KMS-11 (cell line): ENCODE results near the gene RPGRIP1L.

ENCODE experiments used
- H2AFZ ChIP-seq: fragments of 200-600 bp; sonication (generic); 2 replicates; pipeline ENCODE4 v1.6.1; 2016; ENCODE audit warnings: antibody characterized with exemption, mixed run types, low read depth
- H3K27ac ChIP-seq: fragments of 200-600 bp; sonication (generic); 2 replicates; pipeline ENCODE4 v1.6.1; 2016; ENCODE audit warnings: mild to moderate bottlenecking, mixed run types
- H3K27me3 ChIP-seq: fragments of 200-600 bp; sonication (generic); 2 replicates; pipeline ENCODE4 v1.6.1; 2017; ENCODE audit warnings: mild to moderate bottlenecking, low read depth, mixed run types, moderate library complexity; ENCODE audit not compliant: insufficient read depth
- H3K36me3 ChIP-seq: fragments of 200-600 bp; sonication (generic); 2 replicates; pipeline ENCODE4 v1.6.1; 2017; ENCODE audit warnings: mild to moderate bottlenecking, mixed run types; ENCODE audit not compliant: insufficient read depth
- H3K4me1 ChIP-seq: fragments of 200-600 bp; sonication (generic); 2 replicates; pipeline ENCODE4 v1.6.1; 2016; ENCODE audit warnings: mild to moderate bottlenecking, low read depth, mixed run types; ENCODE audit not compliant: poor library complexity, severe bottlenecking
- H3K4me2 ChIP-seq: fragments of 200-600 bp; sonication (generic); 2 replicates; pipeline ENCODE4 v1.7.0; 2016; ENCODE audit warnings: mild to moderate bottlenecking, mixed run types
- H3K4me3 ChIP-seq: fragments of 200-600 bp; sonication (generic); IDR thresholded peaks from 2 replicates; pipeline ENCODE4 v1.6.1; 2017; ENCODE audit warnings: low read depth, low read length, mixed read lengths; ENCODE audit not compliant: insufficient read depth
- H3K79me2 ChIP-seq: fragments of 200-600 bp; sonication (generic); 2 replicates; pipeline ENCODE4 v1.6.1; 2016; ENCODE audit warnings: low read depth, mixed run types; ENCODE audit not compliant: insufficient read depth
- H3K9ac ChIP-seq: fragments of 200-600 bp; sonication (generic); 2 replicates; pipeline ENCODE4 v1.6.1; 2016; ENCODE audit warnings: mild to moderate bottlenecking, mixed run types
- H4K20me1 ChIP-seq: fragments of 200-600 bp; sonication (generic); 2 replicates; pipeline ENCODE4 v1.6.1; 2016; ENCODE audit warnings: mild to moderate bottlenecking, mixed run types; ENCODE audit not compliant: insufficient read depth
- CTCF ChIP-seq: fragments of 200-600 bp; sonication (generic); conservative IDR thresholded peaks from 2 replicates; pipeline ENCODE4 v1.6.1; 2017; ENCODE audit warnings: low read depth, mild to moderate bottlenecking, antibody characterized with exemption, low read length, moderate library complexity, mixed read lengths

The RPGRIP1L gene

GRCh38 chr16:53681354-53681753 is 22.3 kb downstream of the RPGRIP1L start:
- Histone ChIP-seq H3K4me3 (no peak overlapping the region), H3K4me2 (no peak overlapping the region), H3K4me1 (no peaks in the 10 kb centered on the region), H4K20me1 (no peaks in the 10 kb centered on the region), H3K27me3 (no peaks in the 10 kb centered on the region), H2AFZ (no peak overlapping the region), H3K36me3 (no peaks in the 10 kb centered on the region), H3K9ac (no peak overlapping the region), H3K79me2 (no peaks in the 10 kb centered on the region), H3K27ac (no peak overlapping the region)
- no peak for TF ChIP-seq CTCF

GRCh38 chr16:53680756-53681155 is 22.9 kb downstream of the RPGRIP1L start:
- no peak for TF ChIP-seq CTCF
- H3K9ac ChIP-seq, result no peak overlapping the region
- H2AFZ ChIP-seq, result no peak overlapping the region
- H3K4me2 ChIP-seq, result no peak overlapping the region
- H3K27me3 ChIP-seq, result no peaks in the 10 kb centered on the region
- H3K4me1 ChIP-seq, result no peaks in the 10 kb centered on the region
- H3K4me3 ChIP-seq, result no peak overlapping the region
- H3K36me3 ChIP-seq, result no peaks in the 10 kb centered on the region
- H3K79me2 ChIP-seq, result no peaks in the 10 kb centered on the region
- no peaks in the 10 kb centered on the region for H4K20me1 ChIP-seq
- no peak overlapping the region for H3K27ac ChIP-seq

GRCh38 chr16:53678756-53679343 is 24.8 kb downstream of the RPGRIP1L start:
- Histone ChIP-seq H3K27ac (no peak overlapping the region), H4K20me1 (no peaks in the 10 kb centered on the region), H3K4me3 (no peak overlapping the region), H3K9ac (no peak overlapping the region), H3K4me2 (no peak overlapping the region), H3K27me3 (no peaks in the 10 kb centered on the region), H3K79me2 (no peaks in the 10 kb centered on the region), H3K4me1 (no peaks in the 10 kb centered on the region), H3K36me3 (no peaks in the 10 kb centered on the region), H2AFZ (no peak overlapping the region)
- TF ChIP-seq CTCF, result no peak

- Histone ChIP-seq H3K79me2 (no peaks in the 10 kb centered on the region), H3K9ac (no peak overlapping the region), H2AFZ (no peak overlapping the region), H3K4me1 (no peaks in the 10 kb centered on the region), H3K27ac (no peak overlapping the region), H4K20me1 (no peaks in the 10 kb centered on the region), H3K36me3 (no peaks in the 10 kb centered on the region), H3K4me2 (no peak overlapping the region), H3K4me3 (no peak overlapping the region), H3K27me3 (no peaks in the 10 kb centered on the region)
- TF ChIP-seq CTCF, result no peak
Observed at GRCh38 chr16:53678155-53678554, 25.5 kb downstream of the RPGRIP1L start.
